HG02870 (cell line): ENCODE data around the gene TMEM267.
"Not testable (repeated sequence)": the region's sequence is repeated elsewhere in the genome, so short reads cannot be mapped to it uniquely, and the experiment has no call there.

ENCODE experiments used
- ATAC-seq: cut with Tn5 transposase; IDR thresholded peaks from one replicate; pipeline ENCODE4 v1.9.1; 2021; ENCODE audit warnings: mild to moderate bottlenecking, moderate library complexity; ENCODE audit not compliant: unreplicated experiment

TMEM267 gene

DNA sequence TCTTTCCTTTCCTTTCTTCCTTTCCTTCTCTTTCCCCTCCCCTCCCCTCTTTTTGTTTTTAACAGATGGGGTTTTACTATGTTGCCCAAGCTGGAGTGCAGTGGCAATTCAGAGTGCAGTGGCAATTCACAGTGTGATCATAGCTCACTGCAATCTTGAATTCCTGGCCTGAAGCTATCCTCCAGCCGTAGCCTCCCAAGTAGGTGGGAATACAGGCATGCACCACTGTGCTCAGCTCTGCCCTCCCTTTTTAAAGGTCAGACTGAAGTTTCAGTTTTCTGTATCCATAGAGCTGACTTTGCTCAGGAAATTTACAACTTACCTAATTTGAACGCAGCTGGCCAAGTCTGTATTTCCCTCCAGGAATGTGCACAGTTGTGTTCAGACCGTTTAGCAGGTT lies 72.2 kb downstream of the TMEM267 start:
- ATAC-seq, result no peak

DNA sequence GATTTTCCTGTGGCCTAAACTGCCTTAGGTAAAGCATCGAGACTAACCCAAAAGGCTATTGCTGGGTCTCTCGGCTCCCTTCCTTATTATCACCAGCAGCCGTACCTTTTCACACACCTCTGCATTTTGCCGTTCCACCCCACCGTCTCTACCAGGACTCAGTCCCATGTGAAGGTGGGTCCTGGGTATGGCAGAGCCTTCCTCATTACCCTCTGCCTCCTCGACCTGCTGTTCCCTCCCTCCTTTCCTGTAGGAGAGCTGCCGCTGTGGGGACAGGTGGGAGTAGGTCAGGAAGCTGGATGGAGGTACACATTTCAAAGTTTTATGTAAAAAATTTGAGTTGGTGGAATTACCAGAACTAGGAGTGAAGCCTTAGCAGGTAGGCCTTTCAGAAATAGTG lies 73.3 kb downstream of the TMEM267 start:
- no peak for ATAC-seq

- ATAC-seq, result no peak
These were observed 73.8 kb downstream of the TMEM267 start for GRCh38 chr5:43409809-43410271.

DNA sequence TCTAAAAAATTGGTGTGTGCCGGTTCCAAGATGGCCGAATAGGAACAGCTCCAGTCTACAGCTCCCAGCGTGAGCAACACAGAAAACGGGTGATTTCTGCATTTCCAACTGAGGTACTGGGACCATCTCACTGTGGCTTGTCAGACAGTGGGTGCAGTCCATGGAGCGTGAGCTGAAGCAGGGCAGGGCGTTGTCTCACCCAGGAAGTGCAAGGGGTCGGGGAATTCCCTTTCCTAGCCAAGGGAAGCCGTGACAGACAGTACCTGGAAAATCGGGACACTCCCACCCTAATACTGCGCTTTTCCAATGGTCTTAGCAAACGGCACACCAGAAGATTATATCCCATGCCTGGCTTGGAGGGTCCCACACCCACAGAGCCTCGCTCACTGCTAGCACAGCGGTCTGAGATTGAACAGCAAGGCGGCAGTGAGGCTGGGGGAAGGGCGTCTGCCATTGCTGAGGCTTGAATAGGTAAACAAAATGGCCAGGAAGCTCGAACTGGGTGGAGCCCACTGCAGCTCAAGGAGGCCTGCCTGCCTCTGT lies 81.1 kb downstream of the TMEM267 start:
- ATAC-seq, result not testable (repeated sequence)

DNA sequence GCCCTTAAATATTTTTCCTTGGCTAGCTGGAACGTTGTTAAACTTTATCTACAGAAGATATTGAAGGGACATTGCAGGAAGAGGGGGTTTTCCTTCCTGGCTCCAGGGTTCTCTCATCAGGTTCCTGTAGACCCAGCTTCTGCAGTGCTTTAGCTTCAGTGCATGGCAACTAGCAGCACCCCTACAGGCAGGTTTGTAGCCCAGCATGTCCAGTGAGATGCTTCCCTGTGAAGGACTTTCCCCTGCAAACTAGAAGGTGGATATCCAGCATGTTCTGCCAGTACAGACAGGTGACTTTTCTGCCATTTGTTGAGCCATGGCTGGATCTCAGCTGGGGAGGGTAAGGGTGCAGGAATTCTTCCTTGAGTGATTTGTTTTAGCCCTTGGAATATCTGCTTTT lies 81.8 kb downstream of the TMEM267 start:
- ATAC-seq, result no peak

- ATAC-seq, result no peak
These were observed 83.6 kb downstream of the TMEM267 start for GRCh38 chr5:43400082-43400481.

GRCh38 chr5:43396762-43397304 lies 86.8 kb downstream of the TMEM267 start:
- ATAC-seq, result peak; percentile 96
